ENCODE measurements around the gene OLR1.
A peak's percentile ranks its signal among the peaks of the same experiment; 100 is the strongest.
"Not testable (repeated sequence)": the region's sequence is repeated elsewhere in the genome, so short reads cannot be mapped to it uniquely, and the experiment has no call there.

The OLR1 gene

DNA sequence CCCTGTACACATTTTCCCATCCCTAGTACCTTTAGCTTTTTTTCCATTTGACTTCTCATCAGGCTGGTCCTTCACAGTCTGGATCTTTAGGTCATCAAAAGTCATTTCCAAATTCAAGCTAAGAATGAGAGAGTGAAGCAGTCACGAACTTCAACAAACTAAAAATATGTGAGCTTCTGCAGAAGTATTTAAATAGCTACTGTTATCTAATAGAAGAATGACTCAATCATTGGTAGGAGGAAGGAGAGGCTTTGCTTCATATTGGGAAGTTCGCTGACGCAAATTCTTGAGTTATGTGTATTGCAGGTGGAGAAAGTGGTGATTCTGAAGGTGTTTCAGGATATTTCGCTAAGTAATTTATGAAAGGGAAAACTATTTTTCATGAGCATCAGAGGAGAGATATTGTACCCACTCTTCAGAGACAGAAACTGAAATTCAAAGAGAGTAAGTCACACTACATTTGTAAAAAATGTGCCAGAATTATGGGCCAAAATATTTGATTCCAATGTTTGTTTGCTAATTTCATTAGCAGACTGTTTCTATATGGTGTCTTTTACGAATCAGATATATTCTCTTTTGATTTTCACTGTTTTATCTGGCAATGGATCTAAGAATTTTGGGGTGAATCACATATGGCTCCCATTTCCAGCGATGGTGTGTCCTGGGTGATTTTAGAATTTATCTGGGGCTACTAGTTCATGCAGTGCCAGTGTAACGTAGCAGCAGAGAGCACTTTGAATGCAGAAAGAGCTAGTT, at the start of gene OLR1:
OLR1 (minus strand) TSS at position 160 of the 756 bp plus-strand sequence; CDS start at position 105, 55 bp downstream.
- no peak for DNase-seq (ENCODE audit: low spot score)

DNA sequence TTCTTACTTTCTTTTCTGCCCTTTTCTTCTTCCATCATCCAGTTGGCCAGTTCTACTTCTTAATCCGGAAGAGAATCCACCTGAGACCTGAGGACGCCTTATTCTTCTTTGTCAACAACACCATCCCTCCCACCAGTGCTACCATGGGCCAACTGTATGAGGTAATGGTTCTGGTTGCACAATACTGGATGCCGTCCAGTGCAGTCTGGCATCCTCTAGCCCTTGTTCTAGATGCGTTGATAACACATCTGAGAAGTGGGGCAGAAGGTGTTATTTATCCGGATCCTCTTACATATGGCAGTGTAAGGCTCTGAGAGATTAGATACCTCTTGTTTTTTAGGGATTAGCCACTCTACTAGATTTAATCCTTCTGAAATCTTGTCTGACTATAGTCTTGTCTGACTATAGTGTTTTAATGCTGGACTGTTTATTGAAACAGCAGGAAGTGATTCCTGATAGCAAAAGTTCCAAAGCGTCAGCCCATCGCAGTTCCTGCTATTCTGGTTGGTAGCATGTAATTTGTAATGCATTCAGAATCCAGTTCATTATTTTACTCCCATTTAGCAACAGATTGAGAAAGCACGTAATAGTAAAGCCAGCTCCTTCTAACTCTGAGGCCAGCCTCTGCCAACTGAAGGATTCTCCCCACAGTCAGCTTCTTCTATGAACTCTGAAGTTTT, 48.6 kb upstream of the OLR1 start:
- DNase-seq (ENCODE audit: low spot score) = no peak

DNA sequence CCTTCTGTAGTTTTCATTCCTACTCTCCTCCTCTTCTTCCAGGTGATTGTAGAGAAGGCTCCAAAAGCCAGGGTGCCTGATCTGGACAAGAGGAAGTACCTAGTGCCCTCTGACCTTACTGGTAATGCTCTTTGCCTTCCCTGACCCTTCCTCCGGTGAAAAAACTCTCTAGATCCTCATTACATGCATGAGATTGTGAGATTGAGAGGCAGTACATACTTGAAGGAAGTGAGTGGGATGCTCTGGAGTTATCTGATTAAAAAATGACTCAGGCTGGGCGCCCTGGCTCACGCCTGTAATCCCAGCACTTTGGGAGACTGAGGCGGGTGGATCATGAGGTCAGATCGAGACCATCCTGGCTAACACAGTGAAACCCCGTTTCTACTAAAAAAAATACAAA, 46.1 kb upstream of the OLR1 start:
- no peak for DNase-seq (ENCODE audit: low spot score)

DNA sequence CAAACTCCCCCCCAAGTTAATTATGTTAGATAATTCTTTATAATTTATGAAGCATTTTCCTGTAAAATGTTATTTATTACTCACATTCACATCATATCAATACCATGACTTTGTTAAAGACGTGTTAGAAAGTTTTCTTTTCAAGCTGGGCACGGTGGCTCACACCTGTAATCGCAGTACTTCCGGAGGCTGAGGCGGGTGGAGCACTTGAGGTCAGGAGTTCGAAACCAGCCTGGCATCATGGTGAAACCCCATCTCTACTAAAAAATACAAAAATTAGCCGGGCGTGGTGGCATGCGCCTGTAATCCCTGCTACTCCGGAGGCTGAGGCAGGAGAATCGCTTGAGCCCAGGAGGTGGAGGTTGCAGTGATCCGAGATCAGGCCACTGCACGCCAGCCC, 44.0 kb upstream of the OLR1 start:
- not testable (repeated sequence) for DNase-seq (ENCODE audit: low spot score)

DNA sequence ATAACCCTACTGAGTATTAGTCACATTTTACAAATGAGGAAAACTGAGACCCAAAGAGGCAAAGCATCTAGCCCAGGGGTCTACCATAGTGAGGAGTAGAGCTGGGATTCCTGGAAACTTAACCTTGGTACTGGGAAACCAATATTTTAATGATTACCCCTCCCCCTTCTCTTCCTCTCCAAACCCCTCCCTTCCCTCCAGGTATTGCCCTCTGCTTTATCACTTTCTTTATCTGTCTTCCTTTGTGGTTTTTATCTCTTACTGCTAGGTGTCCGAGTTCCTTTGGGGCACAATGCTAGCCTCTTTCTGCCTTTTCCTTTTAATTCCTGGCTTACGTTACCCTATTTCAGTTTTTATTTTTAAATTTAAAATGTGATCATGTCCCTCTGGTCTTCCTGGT, 43.5 kb upstream of the OLR1 start:
- DNase-seq (ENCODE audit: low spot score) = no peak

DNA sequence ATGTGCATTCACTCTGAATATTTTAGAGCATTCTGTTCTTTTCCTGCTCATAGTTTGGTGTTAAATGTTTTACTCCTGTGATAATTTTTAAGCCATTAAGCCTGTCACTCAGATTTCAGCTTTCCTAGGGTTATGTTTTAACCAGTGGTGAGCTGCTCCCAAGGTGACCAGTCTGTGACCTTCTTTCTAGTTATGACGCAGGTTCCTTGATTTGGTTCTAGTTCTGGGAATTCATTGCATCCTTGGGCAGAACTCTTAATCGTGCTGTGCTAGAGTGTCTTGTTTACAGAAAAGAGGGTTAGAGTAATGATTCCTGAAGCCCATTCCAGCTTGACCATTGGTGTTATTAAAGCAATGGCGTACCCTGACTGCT, 42.9 kb upstream of the OLR1 start:
- DNase-seq (ENCODE audit: low spot score) = no peak

DNA sequence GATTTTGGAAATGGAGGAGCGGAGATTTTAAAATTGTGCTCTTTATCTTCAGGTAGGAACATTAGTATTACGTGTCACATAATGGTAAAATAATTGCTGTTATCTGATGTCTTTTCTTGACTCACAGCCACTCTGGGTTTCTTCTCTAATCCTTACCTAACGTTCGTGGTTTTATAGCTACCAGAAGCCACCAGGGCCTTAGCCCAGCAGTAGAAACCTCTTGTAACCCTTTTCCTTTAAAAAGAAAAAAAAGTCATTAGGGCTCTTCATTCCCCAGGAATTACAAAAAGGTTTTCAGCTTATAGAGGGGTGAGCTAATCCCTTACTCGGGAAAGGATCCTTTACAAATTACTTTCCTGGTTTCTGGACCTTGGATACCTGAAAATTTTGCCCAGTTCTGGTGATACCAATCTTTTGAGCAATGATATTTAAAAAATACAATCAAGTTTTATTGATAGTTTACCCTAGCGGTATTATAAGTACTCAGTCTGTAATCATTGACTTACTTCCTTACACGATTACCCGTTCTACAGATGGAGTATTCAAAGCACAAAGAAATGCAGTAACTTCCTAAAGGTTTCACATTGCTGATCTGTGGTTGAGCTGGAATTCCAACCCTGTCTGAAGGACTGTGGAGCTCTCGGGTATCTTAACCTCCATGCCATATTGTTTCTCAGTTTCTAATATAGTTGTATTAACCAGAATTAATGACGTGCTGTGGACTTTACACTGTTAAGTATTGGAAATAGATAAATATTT, 42.4 kb upstream of the OLR1 start:
- no peak for DNase-seq (ENCODE audit: low spot score)

DNA sequence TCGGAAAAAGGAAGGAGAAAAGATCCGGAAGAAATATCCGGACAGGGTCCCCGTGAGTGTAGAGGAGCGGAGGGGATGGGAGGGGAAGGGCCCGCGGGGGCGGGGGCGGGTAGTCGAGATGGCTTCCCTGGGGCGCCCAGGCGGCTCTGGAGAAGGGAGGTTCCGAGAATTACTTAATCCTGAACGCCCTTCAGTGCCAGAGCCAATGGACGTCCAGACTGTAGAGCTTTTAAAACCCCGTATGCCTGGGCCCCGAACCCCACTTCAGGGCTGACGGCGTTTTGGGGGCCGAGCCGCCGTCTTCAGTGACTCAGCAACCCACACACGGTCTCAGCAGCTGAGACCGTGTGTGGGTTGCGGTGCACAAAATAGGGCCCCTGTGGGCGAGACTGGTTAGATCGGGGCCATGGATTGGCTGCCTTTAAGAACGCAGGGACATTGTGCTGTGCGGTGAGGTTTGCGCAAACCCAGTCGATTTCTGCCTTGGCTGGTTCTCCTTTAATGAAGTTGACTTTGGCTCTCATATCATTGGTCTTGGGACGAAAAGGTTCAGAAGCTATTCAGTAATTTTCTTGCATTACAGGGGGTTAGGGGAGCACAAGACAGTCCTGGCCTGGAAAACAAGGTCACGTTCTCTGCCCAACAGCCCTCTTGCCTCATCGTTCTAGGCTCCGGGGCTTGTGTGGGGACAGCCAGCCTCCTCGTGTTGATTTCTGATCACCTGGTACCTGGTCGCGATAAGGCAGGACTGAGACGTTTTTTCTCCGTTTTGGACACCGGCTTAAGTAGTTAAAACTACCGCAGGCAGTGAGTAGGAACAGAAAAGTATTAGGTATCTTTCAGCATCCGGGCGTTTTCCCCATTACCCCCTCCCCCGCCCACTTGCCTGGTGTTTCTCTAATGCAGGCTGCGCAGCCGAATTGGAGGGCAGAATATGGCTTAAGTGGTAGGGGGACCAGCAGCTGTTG, 41.5 kb upstream of the OLR1 start:
- DNase-seq (ENCODE audit: low spot score) = peak; percentile 79

DNA sequence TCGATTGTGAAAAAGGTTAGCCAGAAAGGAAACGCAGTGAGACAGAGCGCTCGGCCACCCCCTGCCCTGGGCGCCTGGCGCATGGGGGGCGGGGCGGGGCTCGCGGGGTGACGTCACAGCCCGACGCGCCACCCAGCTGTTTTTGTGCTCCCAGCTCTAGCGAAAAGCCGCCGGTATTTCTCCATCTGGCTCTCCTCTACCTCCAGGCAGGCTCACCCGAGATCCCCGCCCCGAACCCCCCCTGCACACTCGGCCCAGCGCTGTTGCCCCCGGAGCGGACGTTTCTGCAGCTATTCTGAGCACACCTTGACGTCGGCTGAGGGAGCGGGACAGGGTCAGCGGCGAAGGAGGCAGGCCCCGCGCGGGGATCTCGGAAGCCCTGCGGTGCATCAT, 40.8 kb upstream of the OLR1 start, which contains the start of gene GABARAPL1:
GABARAPL1 (plus strand) TSS at position 139 of the 393 bp plus-strand sequence; CDS start at position 392, 253 bp downstream.
- peak; percentile 90 for DNase-seq (ENCODE audit: low spot score)

DNA sequence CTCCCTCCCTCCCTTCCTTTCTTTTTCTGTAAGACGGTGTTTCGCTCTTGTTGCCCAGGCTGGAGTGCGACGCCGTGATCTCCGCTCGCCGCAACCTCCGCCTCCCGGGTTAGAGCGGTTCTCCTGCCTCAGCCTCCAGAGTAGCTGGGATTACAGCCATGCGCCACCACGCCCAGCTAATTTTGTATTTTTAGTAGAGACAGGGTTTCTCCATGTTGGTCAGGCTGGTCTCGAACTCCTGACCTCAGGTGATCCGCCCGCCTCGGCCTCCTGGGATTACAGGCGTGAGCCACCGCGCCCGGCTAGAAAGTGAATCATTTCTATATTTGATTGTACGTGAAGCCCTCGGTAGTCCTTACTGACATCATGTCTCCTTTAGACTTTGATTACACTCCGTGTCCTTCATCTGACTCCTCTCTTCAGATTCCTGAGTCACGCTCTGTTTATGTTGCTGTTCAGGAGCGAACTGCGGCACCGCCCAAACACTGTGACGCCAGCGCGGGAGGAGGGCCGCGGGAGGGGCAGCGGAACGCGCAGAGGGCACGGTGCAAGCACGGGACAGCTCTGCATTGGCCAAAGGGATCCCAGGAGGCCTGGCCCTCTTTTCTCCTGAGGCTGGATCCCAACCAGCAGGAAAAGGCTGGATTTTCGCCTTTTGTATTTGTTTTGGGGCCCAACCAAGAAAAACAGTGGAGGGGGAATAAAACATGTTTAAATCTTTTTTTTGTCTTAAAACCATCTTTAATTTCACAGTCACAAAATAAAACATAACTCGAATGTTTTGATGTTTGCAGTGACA, 40.2 kb upstream of the OLR1 start:
- peak; percentile 93 for DNase-seq (ENCODE audit: low spot score)

DNA sequence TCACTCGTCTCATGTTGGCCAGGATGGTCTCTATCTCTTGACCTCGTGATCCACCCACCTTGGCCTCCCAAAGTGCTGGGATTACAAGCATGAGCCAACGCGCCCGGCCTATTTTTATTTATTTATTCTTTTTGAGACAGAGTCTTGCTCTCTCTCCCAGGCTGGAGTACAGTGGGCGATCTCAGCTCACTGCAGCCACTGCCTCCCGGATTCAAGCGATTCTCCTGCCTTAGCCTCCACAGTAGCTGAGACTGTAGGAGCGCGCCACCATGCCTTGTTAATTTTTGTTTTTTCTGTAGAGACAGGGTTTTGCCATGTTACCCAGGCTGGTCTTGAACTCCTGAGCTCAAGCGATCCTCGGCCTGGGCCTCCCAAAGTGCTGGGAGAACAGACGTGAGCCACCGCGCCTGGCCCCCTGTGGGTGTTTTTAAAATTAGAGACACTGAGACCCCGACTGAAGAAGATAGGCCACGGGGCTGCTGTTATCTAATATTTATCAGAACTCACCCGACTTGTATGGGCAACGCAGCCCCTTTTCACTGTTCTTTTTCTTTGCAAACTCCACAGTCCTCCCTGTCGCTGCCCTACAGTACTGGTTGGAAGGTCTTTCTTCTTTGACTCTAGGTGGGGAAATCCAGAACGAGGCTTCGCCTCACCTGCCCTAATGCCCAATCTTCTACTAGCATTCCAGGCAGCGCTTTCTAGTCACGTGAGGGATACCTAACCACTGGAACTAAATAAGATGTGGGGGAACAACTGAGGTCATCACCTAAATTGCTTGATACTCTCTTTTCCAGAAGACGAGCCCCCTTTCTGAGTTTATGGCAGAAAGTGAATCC, 39.4 kb upstream of the OLR1 start:
- DNase-seq (ENCODE audit: low spot score) = no peak

DNA sequence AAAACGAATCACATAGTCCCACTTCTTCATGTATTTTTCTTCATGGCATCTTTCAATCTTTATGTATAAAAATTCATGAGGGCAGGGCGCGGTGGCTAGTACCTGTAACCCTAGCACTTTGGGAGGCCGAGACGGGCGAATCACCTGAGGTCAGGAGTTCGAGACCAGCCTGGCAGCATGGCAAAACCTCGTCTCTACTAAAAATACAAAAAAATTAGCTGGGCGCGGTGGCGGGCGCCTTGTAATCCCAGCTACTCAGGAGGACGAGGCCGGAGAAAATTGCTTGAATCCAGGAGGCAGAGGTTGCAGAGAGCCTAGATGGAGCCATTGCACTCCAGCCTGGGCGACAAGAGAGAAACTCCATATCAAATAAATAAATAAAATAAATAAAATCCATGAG, 38.3 kb upstream of the OLR1 start:
- DNase-seq (ENCODE audit: low spot score) = no peak

DNA sequence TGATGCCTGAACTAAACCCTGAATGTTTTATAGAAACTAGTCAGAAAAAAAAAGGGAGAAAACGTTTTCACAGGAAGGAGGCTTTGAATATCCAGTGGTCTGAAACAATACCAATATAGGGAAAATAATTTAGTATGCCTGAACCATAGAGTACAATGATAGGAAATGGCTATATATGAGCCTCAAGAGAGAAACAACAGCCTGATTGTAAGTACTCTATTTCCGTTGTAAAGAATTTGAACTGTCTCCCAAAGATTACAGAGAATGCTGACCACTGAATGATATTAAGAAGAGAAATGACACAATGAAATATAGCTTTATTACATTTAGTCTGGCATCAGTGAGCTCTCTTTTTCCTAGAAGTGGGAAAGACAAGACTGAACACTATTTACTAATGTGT, 35.2 kb upstream of the OLR1 start:
- no peak for DNase-seq (ENCODE audit: low spot score)

DNA sequence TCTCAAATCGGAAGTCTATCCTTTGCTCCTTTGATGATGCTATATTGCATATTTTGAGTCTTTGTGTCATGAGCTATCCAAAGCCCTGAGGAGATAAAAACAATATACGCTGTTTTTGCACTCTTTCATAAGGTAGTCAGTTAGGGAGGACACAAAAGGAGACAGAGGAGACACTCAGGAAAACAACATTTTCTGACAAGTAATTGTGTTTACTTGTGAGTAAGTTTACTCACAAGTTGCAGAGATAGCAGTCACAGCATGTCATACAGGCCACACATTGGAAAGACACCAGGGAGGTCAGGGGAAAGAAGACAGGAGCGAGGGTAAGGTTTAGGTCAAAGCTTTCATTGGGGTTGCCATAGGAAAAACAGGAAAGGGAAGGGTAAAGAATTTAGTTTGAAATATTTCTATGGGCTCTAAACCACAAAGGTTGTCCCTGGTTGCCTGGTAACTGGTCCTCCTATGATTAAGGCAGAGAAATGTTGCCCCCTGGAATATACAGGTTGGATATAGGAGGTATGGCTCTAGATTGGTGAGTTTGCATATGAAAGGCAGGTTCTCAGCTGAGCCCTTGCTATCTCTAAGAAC, 33.4 kb upstream of the OLR1 start:
- no peak for DNase-seq (ENCODE audit: low spot score)

DNA sequence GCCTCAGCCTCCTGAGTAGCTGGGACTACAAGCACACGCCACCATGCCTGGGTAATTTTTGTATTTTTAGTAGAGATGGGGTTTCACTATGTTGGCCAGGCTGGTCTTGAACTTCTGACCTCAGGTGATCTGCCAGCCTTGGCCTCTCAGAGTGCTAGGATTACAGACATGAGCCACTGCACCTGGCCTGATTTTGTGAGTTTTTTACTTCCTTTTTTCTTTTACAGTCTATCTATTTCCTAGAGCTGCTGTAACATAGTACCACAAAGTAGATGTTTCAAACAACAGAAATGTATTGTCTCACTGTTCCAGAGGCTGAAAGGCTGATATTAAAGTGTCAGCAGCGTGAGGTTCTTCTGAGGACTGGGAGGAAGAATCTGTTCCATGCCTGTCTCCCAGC, 32.6 kb upstream of the OLR1 start:
- DNase-seq (ENCODE audit: low spot score) = not testable (repeated sequence)

DNA sequence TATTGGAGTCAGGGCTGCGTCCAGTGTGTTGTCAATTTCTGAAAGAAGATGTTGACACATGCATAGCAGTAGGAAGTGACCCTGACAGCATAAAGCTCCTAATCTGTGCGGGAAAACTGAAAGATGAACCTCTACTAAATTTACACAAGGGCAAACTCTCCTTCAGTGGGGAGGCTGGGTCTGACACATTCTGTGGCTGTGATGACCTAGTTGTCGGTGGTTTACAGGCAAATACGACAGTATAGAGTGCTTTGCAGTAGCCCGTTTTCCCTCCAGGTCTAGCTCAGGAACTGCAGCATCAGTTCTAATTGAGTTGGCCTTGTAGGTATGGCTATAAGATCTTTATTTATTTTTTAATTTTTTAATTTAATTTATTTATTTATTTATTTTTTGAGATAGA, 25.9 kb upstream of the OLR1 start:
- DNase-seq (ENCODE audit: low spot score) = no peak

DNA sequence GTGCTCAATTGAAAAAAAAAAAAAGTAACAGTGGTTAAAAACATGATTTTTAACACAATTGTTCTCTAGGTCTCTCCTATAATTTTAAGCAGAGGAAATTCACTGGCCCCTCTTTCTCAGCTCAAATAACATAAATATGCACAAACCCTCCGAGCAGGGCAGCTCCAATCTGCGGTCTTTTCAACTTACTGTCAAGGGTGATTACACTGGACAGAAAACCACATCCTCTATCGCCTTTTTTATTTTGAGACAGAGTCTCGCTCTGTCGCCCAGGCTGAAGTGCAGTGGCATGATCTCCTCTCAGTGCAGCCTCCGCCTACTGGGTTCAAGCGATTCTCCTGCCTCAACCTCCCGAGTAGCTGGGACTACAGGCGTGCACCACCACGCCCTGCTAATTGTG, 24.3 kb upstream of the OLR1 start:
- no peak for DNase-seq (ENCODE audit: low spot score)

DNA sequence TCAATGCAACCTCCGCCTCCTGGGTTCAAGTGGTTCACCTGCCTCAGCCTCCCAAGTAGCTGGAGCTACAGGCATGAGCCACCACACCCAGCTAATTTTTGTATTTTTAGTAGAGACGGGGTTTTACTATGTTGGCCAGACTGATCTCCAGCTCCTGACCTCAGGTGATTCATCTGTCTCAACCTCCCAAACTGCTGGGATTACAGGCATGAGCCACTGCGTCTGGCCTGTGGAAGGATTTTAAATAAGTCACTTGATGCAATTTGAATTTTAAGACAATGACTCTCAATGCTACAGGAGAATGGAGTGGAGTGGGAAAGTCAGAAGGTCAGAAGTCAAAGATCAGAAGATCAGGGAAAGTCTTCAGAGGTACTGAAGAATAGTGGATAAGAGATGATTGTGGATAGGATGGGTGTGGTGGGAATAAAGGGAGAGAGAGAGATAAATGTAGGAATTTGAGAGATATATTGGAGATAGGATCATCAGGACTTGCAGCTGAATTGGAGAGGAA, 22.3 kb upstream of the OLR1 start:
- no peak for DNase-seq (ENCODE audit: low spot score)

DNA sequence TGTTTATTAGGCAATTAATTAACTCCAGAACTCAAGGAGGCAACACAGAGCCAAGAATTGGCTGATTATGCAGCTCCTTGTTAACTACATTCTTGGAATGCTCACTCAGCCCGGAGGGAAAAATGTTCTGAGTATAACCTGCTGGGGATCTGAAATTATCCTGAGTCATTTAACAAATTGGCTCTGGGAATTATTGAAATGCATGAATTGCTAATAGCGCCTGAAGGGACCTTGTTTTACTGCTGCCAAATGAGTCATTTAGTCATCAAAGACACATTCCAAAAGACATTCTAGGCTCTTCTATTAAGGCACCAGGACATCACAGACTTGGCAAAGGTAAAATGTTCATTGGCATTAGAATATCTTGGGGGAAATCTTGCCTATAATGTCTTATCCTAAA, 19.9 kb upstream of the OLR1 start:
- no peak for DNase-seq (ENCODE audit: low spot score)

Measured in ecto neural progenitor cell (in vitro differentiated cells).